Cardiac septum (tissue), 1 donor: ENCODE results near the gene SF3B2. TPM values are rescaled to one million over a fixed set of nuclear protein-coding genes. Genes with fewer than 3 reads are reported as not detected.
"Not testable (repeated sequence)": the region's sequence is repeated elsewhere in the genome, so short reads cannot be mapped to it uniquely, and the experiment has no call there.

Experiments
- DNase-seq: peaks from one replicate; pipeline ENCODE4 v3.0.0-alpha.2; 2020; ENCODE audit warnings: low spot score
- intact Hi-C: fragments of 100-400 bp; cut with DNase I; formaldehyde crosslinking; loops from one replicate; pipeline ENCODE4 v1.14.0; 2022
- total RNA-seq: library from RNA; stranded (reverse); fragmentation: NEBNext Ultra II Directional; extraction: Animal tissue kit (Norgen Biotek cat#: 25700); gene quantifications from one replicate; pipeline ENCODE4 v1.2.1, GENCODE V29; 2021
- donor health status: DM: no; HTN: no; CAD: no.

Gene SF3B2
- total RNA-seq, 1 donor from 2014 or later, result 85.8 TPM

DNA sequence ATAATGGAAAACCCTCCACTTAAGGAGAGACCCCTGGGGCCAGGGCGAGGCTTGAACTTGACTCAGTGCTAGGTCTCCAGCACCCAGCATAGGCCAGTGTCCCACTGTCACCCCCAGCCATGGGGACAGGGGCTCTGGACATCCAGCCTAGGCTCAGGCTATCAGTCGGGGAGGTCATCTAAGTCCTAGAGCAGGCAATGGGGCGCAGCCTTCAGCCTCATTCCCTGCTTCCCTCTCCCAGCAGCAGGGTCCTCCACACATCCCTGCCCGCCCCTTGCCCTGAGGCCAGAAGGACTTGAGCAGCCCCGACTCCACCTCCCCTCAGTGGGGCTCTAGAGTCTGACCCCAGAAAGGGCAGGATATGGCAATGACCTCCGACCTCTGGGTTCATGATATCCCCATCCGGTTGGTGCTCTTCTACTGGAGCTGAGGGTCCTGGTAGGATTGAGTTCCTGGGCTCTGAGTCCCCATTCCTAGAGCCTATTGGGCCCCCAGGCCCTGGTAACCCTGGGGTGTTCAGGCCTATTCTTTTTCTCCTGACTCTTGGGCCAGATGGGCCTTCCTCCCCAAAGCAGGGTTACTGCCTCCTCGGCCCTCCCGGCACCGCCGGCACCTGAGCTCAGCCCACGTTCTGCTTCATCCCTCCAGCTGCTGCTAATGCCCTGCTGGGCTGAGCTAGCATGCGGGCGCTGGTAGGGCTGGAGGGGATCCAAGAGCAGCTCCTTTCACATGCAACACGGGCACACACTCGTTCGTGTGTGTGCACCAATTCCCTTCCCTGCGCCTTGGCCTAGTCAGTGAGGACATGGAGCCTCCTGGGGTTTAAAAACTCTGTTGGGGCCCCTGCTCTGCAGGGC is 36.0 kb upstream of the SF3B2 start:
- intact Hi-C loops, result no loop called here
- no peak for DNase-seq

DNA sequence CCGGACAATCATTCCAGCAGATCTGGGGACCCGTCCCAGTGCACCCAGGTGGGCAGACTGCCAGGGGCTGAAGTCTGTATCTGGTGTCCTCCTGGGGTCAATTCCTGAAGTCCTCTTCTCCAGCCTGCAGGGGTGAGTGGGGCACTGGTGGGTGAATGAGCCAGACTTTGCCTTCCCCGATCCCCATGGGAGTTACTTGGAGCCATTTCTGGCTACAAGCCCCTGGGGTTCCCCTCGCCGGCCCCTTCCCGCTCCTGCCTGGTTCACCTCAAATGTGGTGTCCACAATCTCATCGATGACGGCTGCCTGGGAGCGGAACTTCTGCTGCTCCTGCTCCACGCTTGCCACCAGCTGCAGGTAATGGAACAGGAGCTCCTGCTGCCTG is 35.4 kb upstream of the SF3B2 start:
- intact Hi-C loops, result no loop called here
- no peak for DNase-seq

DNA sequence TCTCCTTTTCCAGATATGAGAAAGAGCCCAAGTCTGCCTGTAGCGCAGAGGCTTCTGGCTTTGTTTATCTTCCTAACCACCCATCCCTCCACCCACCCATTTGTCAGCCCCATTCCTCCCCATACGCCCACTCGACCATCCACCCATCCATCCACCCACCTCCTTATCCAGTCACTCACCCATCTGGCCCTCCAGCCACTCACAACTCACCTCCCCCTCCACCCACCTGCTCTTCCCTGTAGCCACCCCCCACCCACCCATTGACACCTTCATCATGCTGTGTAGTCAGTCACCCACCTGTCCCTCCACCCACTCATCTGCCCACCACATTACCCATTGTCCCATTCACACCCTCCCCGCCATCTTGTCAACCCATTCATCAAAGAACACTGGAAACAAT is 34.8 kb upstream of the SF3B2 start:
- no peak for DNase-seq
- intact Hi-C loops, result no loop called here

DNA sequence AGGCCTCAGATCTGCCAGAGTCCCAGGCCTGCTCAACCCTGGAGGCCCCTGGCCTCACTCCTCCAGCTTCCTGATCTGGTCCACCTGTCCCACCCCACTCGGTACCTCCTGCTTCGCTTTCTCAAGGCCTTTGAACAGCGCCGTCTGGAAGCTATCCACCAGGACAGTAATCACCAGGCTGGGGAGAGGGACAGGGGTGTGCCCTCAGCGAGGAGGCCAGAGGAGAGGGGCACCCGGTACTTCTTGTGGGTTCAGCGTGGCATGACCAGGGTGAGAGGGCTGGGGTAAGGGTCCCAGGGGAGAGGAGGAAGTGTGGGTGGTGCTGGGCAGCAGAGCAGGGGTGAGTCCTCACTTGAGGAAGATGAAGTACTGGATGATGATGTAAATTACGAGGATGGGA is 32.0 kb upstream of the SF3B2 start:
- no peak for DNase-seq

DNA sequence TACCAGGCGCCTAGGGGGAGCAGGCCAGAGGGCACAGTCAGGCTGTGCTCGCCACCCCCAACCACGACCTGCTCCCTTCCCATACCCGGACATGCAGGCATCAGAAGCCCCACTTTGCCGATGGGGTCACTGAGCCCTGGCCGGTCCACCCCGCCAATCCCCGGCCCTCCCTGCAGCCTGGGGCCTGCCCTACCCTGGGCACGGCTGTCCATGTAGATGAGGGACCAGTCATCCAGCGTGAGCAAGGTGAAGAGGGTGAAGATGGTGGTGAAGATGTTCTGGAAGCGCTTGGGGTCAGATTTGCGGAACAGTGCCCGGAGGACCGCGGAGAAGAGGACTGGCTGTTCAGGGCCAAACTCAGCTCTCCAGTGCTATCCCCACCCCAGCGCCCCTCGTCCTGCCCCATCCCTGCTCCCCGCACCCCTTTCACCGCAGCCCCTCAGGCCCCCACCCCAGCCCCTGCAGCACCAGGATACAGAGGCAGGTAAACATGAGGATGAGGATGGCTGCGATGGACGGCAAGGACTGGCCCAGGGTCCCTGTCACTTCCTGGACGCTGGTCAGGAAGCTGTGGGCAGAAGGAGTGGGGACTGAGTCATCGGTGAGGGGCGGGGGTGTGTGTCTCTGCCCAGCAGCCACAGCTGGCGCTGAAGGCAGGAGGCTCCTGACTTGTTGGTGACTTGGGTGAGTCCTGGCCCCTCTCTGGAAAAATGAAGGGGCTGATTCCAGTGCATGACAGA is 31.4 kb upstream of the SF3B2 start:
- DNase-seq, result peak; percentile 82
- intact Hi-C loops, result no loop called here

More for the DNA sequence above, 32.0 kb upstream of the SF3B2 start:
- intact Hi-C loops, result no loop called here

DNA sequence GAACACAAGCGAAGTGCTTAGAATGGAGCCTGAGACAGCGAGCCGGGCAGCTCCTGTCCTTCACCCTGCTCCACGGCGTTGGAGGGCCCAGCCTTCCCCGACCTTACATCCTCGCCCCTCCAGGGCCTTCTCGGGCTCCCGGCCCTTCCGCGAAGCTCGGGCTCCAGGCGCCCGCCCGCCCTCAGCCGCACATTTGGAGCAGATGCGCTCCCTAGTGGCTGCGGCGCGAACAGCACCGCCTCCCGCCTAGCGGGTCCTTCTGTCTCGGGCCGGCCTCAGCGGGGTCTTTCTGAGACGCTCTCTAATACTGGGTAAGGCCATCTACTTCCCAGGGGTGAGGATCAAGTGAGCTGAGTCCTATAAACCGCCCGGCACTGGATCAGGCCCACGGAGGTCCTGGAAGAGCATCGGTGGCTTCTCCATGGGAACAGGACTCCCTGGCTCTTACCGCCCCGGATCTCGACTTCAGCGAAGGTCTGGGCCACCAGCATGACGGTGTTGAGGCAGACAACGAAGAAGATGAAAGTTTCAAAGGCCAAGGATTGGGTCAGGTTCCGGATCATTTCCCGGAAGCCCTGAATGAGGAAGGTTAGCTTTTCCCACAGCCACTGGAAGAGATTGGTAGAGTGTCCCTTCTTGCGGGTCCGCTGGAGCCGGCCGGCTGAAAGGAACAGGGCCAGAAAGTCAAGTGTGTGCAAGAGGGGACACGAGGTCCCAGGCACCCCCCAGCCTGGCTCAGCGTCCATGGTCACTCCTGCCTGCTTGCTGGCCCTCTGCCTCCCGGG is 29.6 kb upstream of the SF3B2 start:
- intact Hi-C loops, result loop anchor here (2.0 kb wide), 1 partner anchor 34 kb away; no protein-coding TSS in a partner anchor
- peak; percentile 87 for DNase-seq

DNA sequence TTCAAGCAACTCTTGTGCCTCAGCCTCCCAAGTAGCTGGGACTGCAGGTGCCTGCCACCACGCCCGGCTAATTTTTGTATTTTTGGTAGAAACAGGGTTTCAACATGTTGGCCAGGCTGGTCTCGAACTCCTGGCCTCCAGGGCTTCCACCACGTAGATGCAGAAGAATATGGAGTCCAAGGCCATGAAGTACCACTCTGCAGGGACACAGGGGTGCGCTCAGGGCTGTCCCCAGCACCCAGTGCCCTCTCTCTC is 29.1 kb upstream of the SF3B2 start:
- intact Hi-C loops, result loop anchor here (2.0 kb wide), 1 partner anchor 34 kb away; no protein-coding TSS in a partner anchor
- DNase-seq, result not testable (repeated sequence)

DNA sequence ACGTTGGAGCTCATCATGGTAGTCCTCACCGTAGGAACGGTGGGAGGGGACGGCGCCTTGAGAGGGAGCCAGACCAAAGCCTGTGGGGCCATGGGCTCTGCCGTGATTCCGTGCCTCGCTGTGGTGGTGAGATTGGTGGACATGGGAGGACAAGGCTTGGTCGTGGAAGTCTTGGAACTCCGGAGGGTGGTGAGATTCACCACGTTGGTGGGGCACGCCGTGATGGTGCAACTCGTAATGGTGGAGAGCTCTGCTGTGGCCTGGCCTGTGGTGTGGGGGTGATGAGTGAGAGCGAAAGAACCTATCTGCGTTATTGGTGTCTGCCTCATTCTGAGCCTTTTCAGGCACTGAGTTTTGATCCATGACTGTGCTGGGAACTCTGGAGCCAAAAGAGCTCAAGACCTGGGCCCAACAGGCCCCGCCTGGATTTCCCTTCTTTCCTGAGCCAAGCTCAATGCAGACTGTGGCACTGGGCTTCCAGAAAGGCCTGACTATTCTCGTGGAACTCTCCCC is 26.1 kb upstream of the SF3B2 start, which contains the start of gene CATSPER1:
Gene CATSPER1 (minus strand): TSS at position 463 of the 513 bp plus-strand sequence. CDS start 100 bp downstream, at position 363.
- DNase-seq, result no peak
- intact Hi-C loops, result no loop called here

DNA sequence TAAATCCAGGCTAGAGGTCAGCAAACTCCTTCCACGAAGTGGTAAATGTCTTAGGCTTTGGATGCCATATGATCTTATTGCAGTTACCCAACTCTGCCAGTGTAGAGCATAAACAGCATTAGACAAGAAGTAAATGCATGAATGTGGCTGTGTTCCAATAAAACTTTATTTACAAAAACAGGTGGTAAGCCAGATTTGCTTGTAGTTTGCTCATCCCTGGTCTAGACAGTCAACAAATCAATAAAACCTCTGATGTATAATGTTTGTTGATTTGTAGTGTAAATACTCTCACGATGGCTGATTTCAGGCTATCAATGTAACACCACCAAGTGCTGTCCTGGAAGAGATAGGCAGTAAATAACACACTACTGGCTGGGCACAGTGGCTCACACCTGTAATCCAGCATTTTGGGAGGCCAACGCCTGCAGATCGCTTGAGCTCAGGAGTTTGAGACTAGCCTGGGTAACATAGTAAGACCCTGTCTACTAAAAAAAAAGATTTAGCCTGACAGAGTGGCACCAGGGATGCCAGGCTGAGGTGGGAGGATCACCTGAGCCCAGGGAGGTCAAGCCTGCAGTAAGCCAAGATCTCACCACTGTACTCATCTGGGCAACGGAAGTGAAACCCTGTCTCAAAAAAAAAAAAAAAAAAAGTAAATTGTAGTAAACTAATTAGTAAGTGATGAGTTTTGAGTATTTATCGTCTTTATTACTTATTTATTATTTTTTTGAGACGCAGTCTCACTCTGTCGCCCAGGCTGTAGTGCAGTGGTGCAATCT is 19.0 kb upstream of the SF3B2 start:
- DNase-seq, result no peak
- intact Hi-C loops, result no loop called here

DNA sequence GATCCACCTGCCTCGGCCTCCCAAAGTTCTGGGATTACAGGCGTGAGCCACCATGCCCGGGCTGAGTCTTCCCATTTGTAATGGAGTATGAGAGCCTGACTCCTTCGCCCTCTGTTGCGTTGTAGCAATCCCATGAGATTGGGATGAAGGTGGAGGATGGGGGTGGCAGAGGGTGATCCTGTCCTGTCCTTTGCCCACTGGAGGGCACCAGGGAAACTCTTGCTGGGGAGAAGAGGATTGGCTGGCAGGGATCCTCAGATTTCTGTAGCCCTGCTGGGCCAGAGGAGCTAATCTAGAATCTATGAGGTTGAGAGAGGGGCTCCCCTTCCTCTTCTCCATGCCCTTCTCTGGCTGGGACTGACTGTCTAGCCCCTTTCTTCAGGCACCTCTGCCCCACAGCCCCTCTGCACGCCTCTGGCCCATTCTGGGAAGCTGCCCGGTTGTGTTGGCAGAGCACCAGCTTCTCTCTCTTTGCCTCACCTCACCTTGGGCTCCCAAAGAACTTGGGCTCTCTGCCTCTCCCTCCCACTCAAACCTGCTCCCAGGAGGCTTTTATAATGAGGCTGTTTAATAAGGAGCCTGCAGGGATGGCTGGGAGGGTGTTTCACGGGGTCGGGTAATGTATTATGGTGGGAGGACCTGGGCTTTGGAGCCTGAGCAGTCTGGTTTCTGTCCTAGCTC is 16.4 kb upstream of the SF3B2 start:
- DNase-seq, result no peak
- intact Hi-C loops, result no loop called here

DNA sequence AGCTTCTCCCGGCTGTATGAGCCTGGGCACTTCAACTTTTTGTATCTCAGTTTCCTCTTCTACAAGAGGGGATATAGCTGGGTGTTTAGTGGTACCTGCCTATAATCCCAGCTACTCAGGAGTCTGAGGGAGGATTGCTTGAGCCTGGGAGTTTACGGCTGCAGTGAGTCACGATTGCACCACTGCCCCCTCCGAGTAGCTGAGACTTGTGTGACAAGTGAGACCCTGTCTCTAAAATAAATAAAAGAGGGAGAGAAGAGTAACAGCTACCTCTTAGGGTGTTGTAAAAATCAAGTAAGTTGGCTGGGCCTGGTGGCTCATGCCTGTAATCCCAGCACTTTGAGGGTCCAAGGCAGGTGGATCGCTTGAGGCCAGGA is 15.8 kb upstream of the SF3B2 start:
- intact Hi-C loops, result no loop called here
- DNase-seq, result no peak

DNA sequence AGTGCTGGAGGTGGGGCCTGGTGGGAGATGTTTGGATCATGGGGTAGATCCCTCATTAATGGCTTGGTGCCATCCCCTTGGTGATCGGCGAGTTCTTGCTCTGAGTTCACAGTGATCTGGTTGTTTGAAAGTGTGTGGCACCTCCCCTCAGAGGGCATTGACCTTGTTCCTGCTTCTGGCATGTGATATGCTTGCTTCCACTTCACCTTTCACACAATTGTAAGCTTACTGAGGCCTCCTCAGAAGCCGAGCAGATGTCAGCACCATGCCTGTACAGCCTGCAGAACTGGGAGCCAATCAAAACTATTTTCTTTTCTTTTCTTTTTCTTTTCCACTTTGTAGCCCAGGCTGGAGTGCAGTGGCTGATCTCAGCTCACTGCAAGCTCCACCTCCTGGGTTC is 14.8 kb upstream of the SF3B2 start:
- intact Hi-C loops, result no loop called here
- no peak for DNase-seq

DNA sequence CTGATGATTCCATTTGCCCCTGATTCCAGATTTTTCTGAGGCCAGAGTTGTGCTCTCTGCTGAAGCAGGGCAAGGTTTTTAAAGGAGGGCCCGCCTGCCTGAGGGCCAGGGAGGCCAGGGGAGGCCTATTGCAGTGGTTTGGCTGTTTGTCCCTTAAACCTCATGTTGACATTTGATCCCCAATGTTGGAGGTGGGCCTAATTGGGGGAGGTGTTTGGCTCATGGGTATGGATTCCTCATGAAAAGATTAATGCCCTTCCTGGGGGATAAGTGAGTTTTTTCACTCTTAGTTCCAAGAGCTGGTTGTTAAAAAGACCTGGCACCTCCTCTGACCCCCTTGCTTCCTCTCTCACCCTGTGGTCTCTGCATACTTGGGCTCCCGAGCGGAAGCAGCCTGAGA is 12.4 kb upstream of the SF3B2 start:
- intact Hi-C loops, result no loop called here

DNA sequence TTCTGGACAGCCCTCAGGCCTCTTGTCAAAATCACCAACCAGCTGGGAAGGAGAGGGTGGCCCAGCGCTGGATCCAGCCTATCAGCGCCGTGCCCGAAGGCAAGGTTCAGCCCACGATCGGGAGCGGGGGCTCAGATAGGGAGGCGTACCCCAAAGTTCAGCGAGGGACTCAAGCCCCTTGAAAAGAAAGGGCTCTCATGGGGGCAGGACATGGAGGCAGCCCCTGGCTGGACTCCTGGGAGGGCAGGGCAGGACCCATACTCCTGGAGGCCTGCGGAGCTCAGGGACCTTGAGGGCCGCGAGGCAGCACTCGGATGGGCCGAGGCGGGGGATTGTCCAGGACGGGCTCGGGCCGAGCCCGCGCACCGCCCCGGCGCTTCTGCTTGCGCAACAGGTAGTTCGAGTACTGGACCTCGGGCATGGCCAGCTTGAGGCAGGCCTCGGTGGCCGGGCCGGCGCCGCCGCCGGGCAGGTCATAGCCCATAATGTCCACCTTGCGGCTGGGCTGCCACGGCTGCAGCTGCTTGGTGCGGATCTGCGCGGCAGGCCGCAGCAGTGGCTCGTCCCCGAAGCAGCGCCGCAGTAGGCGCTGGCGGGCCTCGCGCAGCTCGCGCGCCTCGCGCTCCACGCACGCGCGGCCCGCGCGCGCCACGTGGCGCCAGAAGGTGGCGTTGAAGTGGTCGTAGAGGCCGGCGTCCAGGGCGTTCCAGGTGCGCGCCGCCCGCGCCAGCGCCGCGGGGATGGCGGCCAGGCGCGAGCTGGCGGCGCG is 9.8 kb upstream of the SF3B2 start:
- intact Hi-C loops, result no loop called here
- DNase-seq, result no peak

More for the DNA sequence above, 12.4 kb upstream of the SF3B2 start:
- DNase-seq, result no peak

DNA sequence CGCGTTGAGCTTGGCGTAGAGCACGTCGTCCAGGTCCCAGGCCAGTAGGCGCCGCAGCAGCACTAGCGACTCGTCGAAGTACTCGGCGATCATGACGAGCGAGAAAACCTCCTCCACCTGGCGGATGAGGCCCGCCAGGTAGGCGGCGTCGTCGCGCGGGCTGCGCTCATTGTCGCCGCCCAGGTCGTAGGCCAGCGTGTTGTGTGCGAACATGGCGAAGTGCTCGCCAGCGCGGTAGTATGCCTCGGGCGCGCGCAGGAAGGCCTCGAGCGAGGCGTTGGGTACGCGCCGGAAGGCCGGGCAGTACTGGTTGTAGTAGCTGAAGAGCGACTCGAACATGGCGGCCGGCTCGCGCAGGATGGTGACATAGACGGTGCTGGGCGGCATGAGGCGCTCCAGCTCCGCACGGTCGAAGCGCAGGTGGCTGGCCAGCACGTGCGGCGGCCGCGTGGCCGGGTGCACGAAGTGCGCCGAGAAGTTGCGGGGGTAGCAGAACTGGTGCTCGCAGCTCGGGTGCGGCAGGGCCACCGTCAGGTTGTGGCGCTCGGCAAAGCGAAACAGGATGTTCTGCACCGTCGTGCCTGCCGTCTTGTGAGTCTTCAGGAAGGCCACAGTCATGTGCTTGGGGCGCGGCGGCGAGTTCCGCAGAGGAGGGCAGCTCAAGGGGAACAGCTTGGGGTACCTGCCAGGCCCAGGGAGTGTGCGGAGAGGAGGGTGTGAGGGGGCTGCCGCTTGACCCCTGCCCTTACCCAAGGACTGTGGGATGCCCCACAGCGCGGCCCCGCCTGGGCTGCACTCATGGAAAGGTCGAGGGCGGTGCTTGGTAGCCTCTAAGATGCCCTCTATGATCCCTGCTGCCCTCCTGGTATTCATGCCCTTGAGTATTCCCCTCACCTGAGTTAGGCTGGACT is 8.9 kb upstream of the SF3B2 start:
- intact Hi-C loops, result no loop called here
- DNase-seq, result no peak

DNA sequence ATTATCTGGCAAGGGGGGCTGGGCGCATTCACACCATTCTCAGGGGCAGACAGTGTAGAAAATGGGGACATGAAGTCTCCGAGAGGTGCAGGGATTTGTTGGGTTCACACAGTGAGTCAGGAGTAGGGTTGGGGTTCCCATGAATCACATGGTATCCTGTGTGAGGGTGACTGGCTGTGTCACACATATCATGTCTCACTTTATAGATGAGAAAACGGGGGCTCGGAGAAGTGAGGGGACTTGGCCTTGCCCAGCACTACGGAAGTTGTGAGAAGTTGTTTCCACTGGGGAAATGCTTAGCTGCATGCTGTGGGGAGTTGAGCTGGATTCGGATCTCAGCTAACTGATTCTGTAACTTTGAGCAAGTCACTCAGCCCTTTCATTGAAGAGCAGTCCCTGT is 7.4 kb upstream of the SF3B2 start:
- intact Hi-C loops, result no loop called here
- DNase-seq, result no peak

DNA sequence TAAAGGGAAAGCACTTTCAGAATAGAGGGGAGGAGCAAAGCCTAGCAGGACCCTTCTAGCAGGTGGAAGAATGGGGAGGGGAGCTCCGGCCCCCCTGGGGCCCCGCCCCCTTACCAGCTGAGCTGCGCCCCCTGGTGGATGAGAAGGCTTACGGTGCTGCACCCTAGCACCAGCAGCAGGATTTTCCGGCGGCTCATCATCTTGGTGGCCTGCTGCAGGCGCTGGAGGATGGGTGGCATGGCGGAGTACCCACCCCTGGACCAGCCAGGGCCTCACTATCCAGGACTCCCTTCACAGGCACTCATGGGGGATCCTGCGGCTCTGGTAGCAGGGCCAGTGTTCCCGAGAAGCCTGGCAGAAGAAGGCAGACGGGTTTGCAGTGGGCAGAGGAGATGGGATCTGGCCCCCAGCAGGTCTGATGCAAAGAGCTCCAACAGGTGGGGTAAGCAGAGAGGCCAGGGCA is 7.0 kb upstream of the SF3B2 start:
- intact Hi-C loops, result no loop called here

More for the DNA sequence above, 7.0 kb upstream of the SF3B2 start:
- DNase-seq, result peak; percentile 88
